ENCODE data around the gene ACTR3C. TPM values are rescaled to one million over a fixed set of nuclear protein-coding genes. Genes with fewer than 3 reads are reported as not detected.

Gene ACTR3C
- total RNA-seq, 1 experiment from 2014 or later = 2.2 TPM

GRCh38 chr7:150340875-150341262 is 17.5 kb upstream of the ACTR3C start:
- DNase-seq = no peak

More at GRCh38 chr7:150340875-150341262, 17.5 kb upstream of the ACTR3C start:
- Histone ChIP-seq H2AK5ac (ENCODE audit: insufficient read length, low read length) (no peak overlapping the region), H4K8ac (replicated peaks; ENCODE audit: insufficient read length, low read depth, low read length) (no peak overlapping the region), H4K5ac (ENCODE audit: insufficient read length, low read depth, low read length) (no peak overlapping the region), H3K9me3 (ENCODE audit: control insufficient read depth, low read depth, low read length) (peaks cover 7% of the 10 kb centered on the region), H2BK5ac (ENCODE audit: insufficient read length, low read length) (no peak overlapping the region), H3K18ac (ENCODE audit: insufficient read length, low read depth, low read length) (no peak overlapping the region), H4K91ac (ENCODE audit: insufficient read length, low read depth, low read length) (no peak overlapping the region), H2BK15ac (ENCODE audit: low read depth, low read length) (no peak overlapping the region), H3K14ac (ENCODE audit: insufficient read depth, low read length) (peak overlapping the region; percentile 47), H3K27ac (ENCODE audit: insufficient read length, low read depth, low read length) (no peak overlapping the region), H4K20me1 (ENCODE audit: control insufficient read depth, insufficient read depth, insufficient read length) (no peaks in the 10 kb centered on the region), H2AFZ (ENCODE audit: low read length) (no peak overlapping the region), H3T11ph (ENCODE audit: low read length) (no peak overlapping the region), H3K4me2 (ENCODE audit: insufficient read depth, insufficient read length, low read length) (peak overlapping the region; percentile 76), H3K4me1 (ENCODE audit: insufficient read depth, low read length) (no peaks in the 10 kb centered on the region; the same call in 1 of the 2 replicates), H3K23me2 (ENCODE audit: insufficient read length, low read depth, low read length, poor library complexity, severe bottlenecking) (peaks cover 16% of the 10 kb centered on the region), H3K9ac (ENCODE audit: extremely low read depth, insufficient read length, low read length) (peak overlapping the region; percentile 43), H3K27me3 (ENCODE audit: insufficient read depth, low read length) (peaks cover 13% of the 10 kb centered on the region), H3K4ac (ENCODE audit: low read depth, low read length) (no peak overlapping the region), H3K56ac (ENCODE audit: insufficient read length, low read depth, low read length) (no peak overlapping the region), H2BK20ac (ENCODE audit: low read depth, low read length, poor library complexity, severe bottlenecking) (no peak overlapping the region), H3K79me1 (ENCODE audit: insufficient read depth, low read depth, low read length, poor library complexity, severe bottlenecking) (no peaks in the 10 kb centered on the region), H2BK12ac (ENCODE audit: insufficient read length, low read depth, low read length) (no peak overlapping the region), H3K23ac (ENCODE audit: insufficient read length, low read depth, low read length) (no peak overlapping the region), H2BK120ac (ENCODE audit: low read depth, low read length, poor library complexity, severe bottlenecking) (no peak overlapping the region), H3K79me2 (ENCODE audit: insufficient read depth, low read length) (no peaks in the 10 kb centered on the region)
- H3K27ac Mint-ChIP-seq = peak overlapping the region in 1 of 3 experiments; percentile 95; a peak in 2 of 7 replicates
- peaks cover 49 to 60% of the 10 kb centered on the region in 2 experiments for H3K4me1 Mint-ChIP-seq
- WGBS (ENCODE audit: extremely low coverage, insufficient read length, low lambda C conversion rate) = no CpG with 5 or more reads among the region's 29 CpGs
- H3K27me3 Mint-ChIP-seq (ENCODE audit: low read depth) = peaks cover 72% of the 10 kb centered on the region
- peaks cover 23 to 41% (median 26%) of the 10 kb centered on the region in 3 experiments for H3K36me3 Mint-ChIP-seq (ENCODE audit: insufficient read depth in 1 of 3, low read depth in 3 of 3)
- no peak for TF ChIP-seq CTCF (conservative IDR thresholded peaks at IDR 0.05)
- peak overlapping the region; percentile 74 to 96 for H3K4me3 Mint-ChIP-seq
- peaks cover 13 to 18% of the 10 kb centered on the region in 2 experiments for H3K9me3 Mint-ChIP-seq

Measured in H9 (cell line).